Liver (tissue), 9 donors: Measurements from ENCODE around the gene FCRL2. TPM values are rescaled to one million over a fixed set of nuclear protein-coding genes. Genes with fewer than 3 reads are reported as not detected.

Experiments
- DNase-seq: peaks from one replicate; pipeline ENCODE4 v3.0.0-alpha.2; 2017; ENCODE audit warnings: low spot score
- H3K27ac ChIP-seq, 2 donors: one replicate each; pipeline ENCODE4 v1.7.0; 2013; ENCODE audit warnings: inconsistent platforms in 2 of 2, low read length in 2 of 2, control low read depth in 1 of 2, low read depth in 1 of 2, mild to moderate bottlenecking in 1 of 2
- H3K27me3 ChIP-seq, 4 donors: one replicate each; pipeline versions ENCODE4 v1.6.1 to v1.7.0; 2013; ENCODE audit warnings: low read length in 3 of 4, inconsistent platforms in 1 of 4, mild to moderate bottlenecking in 1 of 4, moderate library complexity in 1 of 4; ENCODE audit not compliant: control insufficient read depth in 4 of 4, insufficient read depth in 4 of 4
- H3K36me3 ChIP-seq, 4 donors: one replicate each; pipeline versions ENCODE4 v1.6.1 to v1.7.0; 2013; ENCODE audit warnings: low read length in 3 of 4, mild to moderate bottlenecking in 3 of 4, low read depth in 1 of 4, moderate library complexity in 1 of 4; ENCODE audit not compliant: control insufficient read depth in 4 of 4, insufficient read depth in 3 of 4
- H3K4me1 ChIP-seq, 4 donors: one replicate each; pipeline versions ENCODE4 v1.6.1 to v1.7.0; 2013; ENCODE audit warnings: low read length in 3 of 4, mild to moderate bottlenecking in 3 of 4, moderate library complexity in 1 of 4; ENCODE audit not compliant: control insufficient read depth in 4 of 4, insufficient read depth in 4 of 4
- H3K4me3 ChIP-seq, 3 donors: one replicate each; pipeline versions ENCODE4 v1.6.1 to v1.7.0; 2013; ENCODE audit warnings: low read length in 3 of 3, control low read depth in 1 of 3, low read depth in 1 of 3, mild to moderate bottlenecking in 1 of 3
- H3K9ac ChIP-seq, 2 donors: one replicate each; pipeline ENCODE4 v1.7.0; 2013; ENCODE audit warnings: low read length in 2 of 2, mild to moderate bottlenecking in 2 of 2, moderate library complexity in 2 of 2, control low read depth in 1 of 2, low read depth in 1 of 2
- H3K9me3 ChIP-seq, 4 donors: one replicate each; pipeline versions ENCODE4 v1.6.1 to v1.7.0; 2013; ENCODE audit warnings: low read length in 3 of 4; ENCODE audit not compliant: control insufficient read depth in 4 of 4
- EGR1 ChIP-seq, 2 donors: IDR thresholded peaks; 2 replicates each; pipeline ENCODE4 v1.6.1; 2016 to 2018; ENCODE audit warnings: antibody characterized with exemption in 2 of 2, low read depth in 2 of 2
- FOXA1 ChIP-seq: IDR thresholded peaks from 2 replicates; pipeline ENCODE4 v1.6.1; 2016; ENCODE audit warnings: antibody characterized with exemption
- FOXA2 ChIP-seq: IDR thresholded peaks from 2 replicates; pipeline ENCODE4 v1.6.1; 2016; ENCODE audit warnings: antibody characterized with exemption
- GABPA ChIP-seq, 2 donors: IDR thresholded peaks in 1 of 2; conservative IDR thresholded peaks in 1 of 2; 2 replicates each; pipeline ENCODE4 v1.6.1; 2016; ENCODE audit warnings: antibody characterized with exemption in 2 of 2, mild to moderate bottlenecking in 1 of 2, moderate library complexity in 1 of 2
- HNF4A ChIP-seq, 2 donors: conservative IDR thresholded peaks; 2 replicates each; pipeline ENCODE4 v1.6.1; 2016; ENCODE audit warnings: antibody characterized with exemption in 2 of 2, mild to moderate bottlenecking in 2 of 2
- HNF4G ChIP-seq: IDR thresholded peaks from 2 replicates; pipeline ENCODE4 v1.6.1; 2016; ENCODE audit warnings: antibody characterized with exemption
- JUND ChIP-seq, 2 donors: IDR thresholded peaks; 2 replicates each; pipeline ENCODE4 v1.6.1; 2016; ENCODE audit warnings: antibody characterized with exemption in 2 of 2
- NR2F2 ChIP-seq: IDR thresholded peaks from 2 replicates; pipeline ENCODE4 v1.6.1; 2016; ENCODE audit warnings: antibody characterized with exemption
- RAD21 ChIP-seq, 2 donors: IDR thresholded peaks; 2 replicates each; pipeline ENCODE4 v1.6.1; 2016; ENCODE audit warnings: antibody characterized with exemption in 2 of 2, mild to moderate bottlenecking in 2 of 2
- REST ChIP-seq: IDR thresholded peaks from 2 replicates; pipeline ENCODE4 v1.6.1; 2016; ENCODE audit warnings: antibody characterized with exemption, mild to moderate bottlenecking
- RXRA ChIP-seq, 2 donors: IDR thresholded peaks; 2 replicates each; pipeline ENCODE4 v1.6.1; 2017 to 2018; ENCODE audit warnings: antibody characterized with exemption in 2 of 2, mild to moderate bottlenecking in 1 of 2
- SP1 ChIP-seq: IDR thresholded peaks from 2 replicates; pipeline ENCODE4 v1.6.1; 2018; ENCODE audit warnings: antibody characterized with exemption, mild to moderate bottlenecking
- TAF1 ChIP-seq: conservative IDR thresholded peaks from 2 replicates; pipeline ENCODE4 v1.6.1; 2016; ENCODE audit warnings: antibody characterized with exemption, mild to moderate bottlenecking
- YY1 ChIP-seq: IDR thresholded peaks from 2 replicates; pipeline ENCODE4 v1.6.1; 2016; ENCODE audit warnings: antibody characterized with exemption, mild to moderate bottlenecking
- WGBS: extraction: QIAGEN DNeasy Blood & Tissue Kit; methylation state at CpG from one replicate; pipeline ENCODE4 v1.1.7; 2013; 5-methylcytosine and 5-hydroxymethylcytosine counted together
- polyA plus RNA-seq, 2 donors: library from polyadenylated mRNA; stranded (reverse) in 1 of 2; unstranded in 1 of 2; fragments of 200-250 nt in 1 of 2; fragments of >200 nt in 1 of 2; fragmentation: Nextera tagmentation in 1 of 2; extraction: Ambion mirVana in 1 of 2; gene quantifications; one replicate each; pipeline versions ENCODE4 v1.2.1 to v1.2.3, GENCODE V29; 2013 to 2015
- total RNA-seq, 2 donors: library from RNA; depleted of rRNA; stranded (reverse); fragments of >200 nt; gene quantifications; one replicate each; pipeline ENCODE4 v1.2.3, GENCODE V29; 2014
- TF ChIP-seq, protein P1 (sequence below): IDR thresholded peaks from 2 replicates; pipeline ENCODE4 v1.6.1; 2016; ENCODE audit warnings: antibody characterized with exemption
- TF ChIP-seq, protein P2 (sequence below): IDR thresholded peaks from 2 replicates; pipeline ENCODE4 v1.6.1; 2016; ENCODE audit warnings: antibody characterized with exemption
- TF ChIP-seq, protein P3 (sequence below): IDR thresholded peaks from 2 replicates; pipeline ENCODE4 v1.6.1; 2016; ENCODE audit warnings: antibody characterized with exemption
- donor health status: healthy.
- donor health status: healthy.
- donor health status: healthy.
- donor health status: healthy.
- donor health status: healthy.

FCRL2 gene
- total and polyA plus RNA-seq, 4 donors, result 0.08 to 0.43 (median 0.23) TPM; not detected in 1

DNA sequence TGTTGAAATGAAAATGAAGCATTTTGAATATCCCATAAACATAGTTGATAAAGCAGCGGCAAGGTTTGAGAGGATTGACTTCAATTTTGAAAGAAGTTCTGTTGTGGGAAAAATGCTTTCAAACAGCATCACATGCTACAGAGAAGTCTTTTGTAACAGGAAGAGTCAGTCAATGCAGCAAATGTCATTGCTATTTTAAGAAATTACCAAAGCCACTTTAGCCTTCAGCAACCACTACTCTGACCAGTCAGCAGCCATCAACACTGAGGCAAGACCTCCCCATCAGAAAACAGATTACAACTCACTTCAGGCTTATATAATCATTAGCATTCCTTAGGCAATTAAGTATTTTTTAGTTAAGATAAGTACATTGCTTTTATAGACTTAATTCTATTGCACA lies 42.6 kb downstream of the FCRL2 start:
- Histone ChIP-seq H3K4me1 (no peaks in the 10 kb centered on the region), H3K9ac (no peak overlapping the region), H3K36me3 (no peaks in the 10 kb centered on the region), H3K9me3 (no peaks in the 10 kb centered on the region), H3K27ac (no peak overlapping the region), H3K27me3 (no peaks in the 10 kb centered on the region), H3K4me3 (no peak overlapping the region)
- no peak for TF ChIP-seq JUND (IDR thresholded peaks at IDR 0.05)
- TF ChIP-seq TAF1, result no peak
- TF ChIP-seq, protein P1, sequence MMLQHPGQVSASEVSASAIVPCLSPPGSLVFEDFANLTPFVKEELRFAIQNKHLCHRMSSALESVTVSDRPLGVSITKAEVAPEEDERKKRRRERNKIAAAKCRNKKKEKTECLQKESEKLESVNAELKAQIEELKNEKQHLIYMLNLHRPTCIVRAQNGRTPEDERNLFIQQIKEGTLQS, result no peak
- TF ChIP-seq EGR1 (IDR thresholded peaks at IDR 0.05; ENCODE audit: low read depth in 2 of 2), result no peak
- no peak for TF ChIP-seq SP1
- TF ChIP-seq YY1, result no peak
- no peak for TF ChIP-seq RAD21 (IDR thresholded peaks at IDR 0.05)
- no peak for TF ChIP-seq GABPA (IDR thresholded peaks at IDR 0.05 in 1 of 2, conservative IDR thresholded peaks at IDR 0.05 in 1 of 2)
- TF ChIP-seq REST, result no peak
- TF ChIP-seq, protein P2, sequence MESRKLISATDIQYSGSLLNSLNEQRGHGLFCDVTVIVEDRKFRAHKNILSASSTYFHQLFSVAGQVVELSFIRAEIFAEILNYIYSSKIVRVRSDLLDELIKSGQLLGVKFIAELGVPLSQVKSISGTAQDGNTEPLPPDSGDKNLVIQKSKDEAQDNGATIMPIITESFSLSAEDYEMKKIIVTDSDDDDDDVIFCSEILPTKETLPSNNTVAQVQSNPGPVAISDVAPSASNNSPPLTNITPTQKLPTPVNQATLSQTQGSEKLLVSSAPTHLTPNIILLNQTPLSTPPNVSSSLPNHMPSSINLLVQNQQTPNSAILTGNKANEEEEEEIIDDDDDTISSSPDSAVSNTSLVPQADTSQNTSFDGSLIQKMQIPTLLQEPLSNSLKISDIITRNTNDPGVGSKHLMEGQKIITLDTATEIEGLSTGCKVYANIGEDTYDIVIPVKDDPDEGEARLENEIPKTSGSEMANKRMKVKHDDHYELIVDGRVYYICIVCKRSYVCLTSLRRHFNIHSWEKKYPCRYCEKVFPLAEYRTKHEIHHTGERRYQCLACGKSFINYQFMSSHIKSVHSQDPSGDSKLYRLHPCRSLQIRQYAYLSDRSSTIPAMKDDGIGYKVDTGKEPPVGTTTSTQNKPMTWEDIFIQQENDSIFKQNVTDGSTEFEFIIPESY, result no peak
- no peak for TF ChIP-seq HNF4A (conservative IDR thresholded peaks at IDR 0.05)
- TF ChIP-seq, protein P3, sequence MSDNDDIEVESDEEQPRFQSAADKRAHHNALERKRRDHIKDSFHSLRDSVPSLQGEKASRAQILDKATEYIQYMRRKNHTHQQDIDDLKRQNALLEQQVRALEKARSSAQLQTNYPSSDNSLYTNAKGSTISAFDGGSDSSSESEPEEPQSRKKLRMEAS, result no peak
- TF ChIP-seq NR2F2, result no peak
- no peak for TF ChIP-seq FOXA2
- no peak for TF ChIP-seq RXRA (IDR thresholded peaks at IDR 0.05)
- no peak for DNase-seq
- 69% methylated on average over 1 of the region's 1 CpG for WGBS

DNA sequence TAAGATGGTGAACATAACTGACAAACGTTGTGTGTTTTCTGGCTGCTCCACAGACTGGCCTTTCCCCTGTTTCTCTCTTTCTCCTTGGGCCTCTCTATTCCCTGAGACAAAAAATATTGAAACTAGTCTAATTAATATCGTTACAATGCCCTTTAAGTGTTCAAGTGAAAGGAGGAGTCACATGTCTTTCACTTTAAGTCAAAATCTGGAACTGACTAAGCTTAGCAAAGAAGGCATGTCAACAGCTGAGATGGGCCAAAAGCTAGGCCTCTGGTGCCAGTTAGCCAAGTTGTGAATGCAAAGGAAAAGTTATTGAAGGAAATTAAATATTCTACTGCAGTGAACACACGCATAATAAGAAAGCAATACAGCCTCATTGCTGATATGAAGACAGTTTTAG lies 44.2 kb downstream of the FCRL2 start:
- no peaks in the 10 kb centered on the region for H3K27me3 ChIP-seq
- 69% methylated on average over 3 of the region's 3 CpGs for WGBS
- no peak overlapping the region for H3K27ac ChIP-seq
- H3K9ac ChIP-seq, result no peak overlapping the region
- no peak for DNase-seq
- no peak overlapping the region for H3K4me3 ChIP-seq
- H3K9me3 ChIP-seq, result no peaks in the 10 kb centered on the region
- no peaks in the 10 kb centered on the region for H3K4me1 ChIP-seq
- TF ChIP-seq TAF1, result no peak
- TF ChIP-seq, protein P1, result no peak
- TF ChIP-seq RAD21 (IDR thresholded peaks at IDR 0.05), result no peak
- no peak for TF ChIP-seq JUND (IDR thresholded peaks at IDR 0.05)
- no peak for TF ChIP-seq REST
- no peak for TF ChIP-seq RXRA (IDR thresholded peaks at IDR 0.05)
- no peak for TF ChIP-seq HNF4G
- no peak for TF ChIP-seq YY1
- no peak for TF ChIP-seq FOXA1
- TF ChIP-seq FOXA2, result no peak
- TF ChIP-seq NR2F2, result no peak
- H3K36me3 ChIP-seq, result no peaks in the 10 kb centered on the region
